PC-3 (cell line): ENCODE data around the gene MIOX. TPM values are rescaled to one million over a fixed set of nuclear protein-coding genes. Genes with fewer than 3 reads are reported as not detected.

ENCODE experiments used
- ATAC-seq: fragments of 200-7000 bp; cut with Tn5 transposase; 2 replicates; pipeline ENCODE4 v1.9.1; 2020; ENCODE audit warnings: mild to moderate bottlenecking, moderate library complexity
- BruUV-seq: library from RNA; stranded (reverse); fragments of 400-500 nt; replicated peaks from 2 replicates; lab custom pipeline; 2021; lab: Mats Ljungman, UMichigan
- CTCF ChIA-PET: fragments of 300-600 bp; sonication (Branson Sonifier 250); formaldehyde crosslinking; loops from one replicate; lab custom pipeline; 2022; ENCODE audit warnings: antibody characterized with exemption; lab: Charles Lee
- POLR2A ChIA-PET: fragments of 300-600 bp; sonication (Branson Sonifier 250); formaldehyde crosslinking; loops from one replicate; lab custom pipeline; 2022; ENCODE audit warnings: antibody characterized with exemption; ENCODE audit not compliant: unreplicated experiment; lab: Charles Lee
- DNase-seq: peaks from one replicate; pipeline ENCODE4 v3.0.0-alpha.2; 2015
- H2AFZ ChIP-seq: fragments of 300-600 bp; sonication (generic); 2 replicates; pipeline ENCODE4 v1.6.0; 2016; ENCODE audit warnings: antibody characterized with exemption, low read length
- H3F3A ChIP-seq: fragments of 300-600 bp; sonication (generic); one replicate; pipeline ENCODE4 v1.6.0; 2017; ENCODE audit warnings: antibody characterized with exemption, low read length, control low read depth, mild to moderate bottlenecking; ENCODE audit not compliant: unreplicated experiment
- H3K27ac ChIP-seq: fragments of 300-600 bp; sonication (generic); 2 replicates; pipeline ENCODE4 v1.5.1; 2016; ENCODE audit warnings: mild to moderate bottlenecking, low read length
- H3K27me3 ChIP-seq: fragments of 300-600 bp; sonication (generic); 2 replicates; pipeline ENCODE4 v1.6.1; 2016; ENCODE audit warnings: low read length, mixed read lengths
- H3K36me3 ChIP-seq: fragments of 300-600 bp; sonication (generic); 2 replicates; pipeline ENCODE4 v1.6.1; 2016; ENCODE audit warnings: low read depth, mixed run types, low read length, mixed read lengths
- H3K4me1 ChIP-seq: fragments of 300-600 bp; sonication (generic); 2 replicates; pipeline ENCODE4 v1.5.1; 2016; ENCODE audit warnings: low read length; ENCODE audit not compliant: insufficient read depth
- H3K4me2 ChIP-seq: fragments of 300-600 bp; sonication (generic); 2 replicates; pipeline ENCODE4 v1.6.0; 2016; ENCODE audit warnings: low read length
- H3K4me3 ChIP-seq: fragments of 300-600 bp; sonication (generic); 2 replicates; pipeline ENCODE4 v1.5.1; 2016; ENCODE audit warnings: mild to moderate bottlenecking, low read length, mixed read lengths
- H3K79me2 ChIP-seq: fragments of 300-600 bp; sonication (generic); 2 replicates; pipeline ENCODE4 v1.6.1; 2017; ENCODE audit warnings: low read length, mixed read lengths
- H3K9ac ChIP-seq: fragments of 300-600 bp; sonication (generic); 2 replicates; pipeline ENCODE4 v1.6.0; 2016; ENCODE audit warnings: mild to moderate bottlenecking, low read length
- H3K9me2 ChIP-seq: fragments of 300-600 bp; sonication (generic); replicated peaks from 2 replicates; pipeline ENCODE4 v1.6.1; 2016; ENCODE audit warnings: mixed run types, low read length, mixed read lengths
- H3K9me3 ChIP-seq: fragments of 300-600 bp; sonication (generic); 2 replicates; pipeline ENCODE4 v1.6.1; 2016; ENCODE audit warnings: low read length, mixed read lengths
- H4K20me1 ChIP-seq: fragments of 300-600 bp; sonication (generic); 2 replicates; pipeline ENCODE4 v1.6.1; 2016; ENCODE audit warnings: low read length, mixed read lengths
- EZH2 ChIP-seq: fragments of 300-600 bp; sonication (generic); IDR thresholded peaks from one replicate; pipeline ENCODE4 v1.6.1; 2017; ENCODE audit warnings: antibody characterized with exemption, mild to moderate bottlenecking, low read length; ENCODE audit not compliant: unreplicated experiment
- EZH2phosphoT487 ChIP-seq: fragments of 300-600 bp; sonication (generic); IDR thresholded peaks from 2 replicates; pipeline ENCODE4 v1.6.1; 2018; ENCODE audit warnings: mild to moderate bottlenecking, antibody characterized with exemption, low read length, borderline replicate concordance
- intact Hi-C: fragments of 100-400 bp; cut with micrococcal nuclease; formaldehyde crosslinking; loops from 2 replicates; pipeline ENCODE4 v1.9.0; 2023
- total RNA-seq: library from RNA; depleted of rRNA; stranded (reverse); fragments of >200 nt; gene quantifications from 2 replicates; pipeline ENCODE4 v1.2.3, GENCODE V29; 2014
- TF ChIP-seq, protein P1 (sequence below): fragments of 300-600 bp; sonication (generic); conservative IDR thresholded peaks from 2 replicates; pipeline ENCODE4 v1.5.1; 2017; ENCODE audit warnings: antibody characterized with exemption, low read depth, mild to moderate bottlenecking, low read length

Gene MIOX
- total RNA-seq, 1 experiment from 2014 or later, result not detected

DNA sequence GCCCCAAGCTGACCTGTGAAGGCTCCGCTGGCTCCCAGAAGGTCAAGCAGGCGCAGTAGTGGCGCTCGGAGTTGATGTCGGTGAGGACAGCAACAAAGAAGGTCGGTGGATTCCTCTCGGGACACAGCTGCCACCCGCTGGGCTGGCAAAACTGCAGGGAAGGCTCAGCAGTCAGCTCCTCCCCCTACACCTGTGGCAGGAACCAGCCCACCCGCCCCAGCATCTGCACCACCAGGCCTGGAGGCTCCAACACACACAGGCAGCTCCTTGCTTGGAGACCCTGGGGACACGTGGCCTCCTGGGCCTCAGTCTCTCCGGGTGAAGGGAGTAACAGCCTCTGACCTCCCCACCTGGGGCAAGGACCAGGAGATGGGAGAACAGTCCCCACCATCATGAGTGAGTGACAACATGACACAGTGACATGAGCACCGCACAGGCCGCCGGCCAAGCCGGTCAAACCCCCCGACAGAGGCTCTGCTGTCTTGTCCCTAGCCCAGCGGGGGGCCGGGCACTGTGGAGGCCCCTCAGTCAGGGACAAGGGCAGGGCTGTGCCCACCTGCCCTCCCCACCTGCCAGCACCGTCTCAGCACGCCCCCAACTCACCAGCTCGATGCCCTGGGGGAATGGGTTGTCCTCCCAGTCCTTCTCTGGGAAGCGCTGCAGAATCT, 18.8 kb upstream of the MIOX start:
- H3K27me3 ChIP-seq, result no peaks in the 10 kb centered on the region
- peaks cover 18% of the 10 kb centered on the region for H3K4me1 ChIP-seq
- POLR2A ChIA-PET, result no interaction called here
- intact Hi-C loops, result no loop called here
- H3K27ac ChIP-seq, result no peak overlapping the region
- H3F3A ChIP-seq, result no peaks in the 10 kb centered on the region
- no peaks in the 10 kb centered on the region for H3K9me3 ChIP-seq
- H3K79me2 ChIP-seq, result peaks cover 45% of the 10 kb centered on the region
- no peak overlapping the region for H3K9ac ChIP-seq
- H4K20me1 ChIP-seq, result peaks cover 36% of the 10 kb centered on the region
- DNase-seq (no peak), ATAC-seq (no peak)
- H2AFZ ChIP-seq, result no peak overlapping the region
- no peaks in the 10 kb centered on the region; the same call in 1 of the 2 replicates for H3K36me3 ChIP-seq
- CTCF ChIA-PET, result no interaction called here
- TF ChIP-seq, protein P1, sequence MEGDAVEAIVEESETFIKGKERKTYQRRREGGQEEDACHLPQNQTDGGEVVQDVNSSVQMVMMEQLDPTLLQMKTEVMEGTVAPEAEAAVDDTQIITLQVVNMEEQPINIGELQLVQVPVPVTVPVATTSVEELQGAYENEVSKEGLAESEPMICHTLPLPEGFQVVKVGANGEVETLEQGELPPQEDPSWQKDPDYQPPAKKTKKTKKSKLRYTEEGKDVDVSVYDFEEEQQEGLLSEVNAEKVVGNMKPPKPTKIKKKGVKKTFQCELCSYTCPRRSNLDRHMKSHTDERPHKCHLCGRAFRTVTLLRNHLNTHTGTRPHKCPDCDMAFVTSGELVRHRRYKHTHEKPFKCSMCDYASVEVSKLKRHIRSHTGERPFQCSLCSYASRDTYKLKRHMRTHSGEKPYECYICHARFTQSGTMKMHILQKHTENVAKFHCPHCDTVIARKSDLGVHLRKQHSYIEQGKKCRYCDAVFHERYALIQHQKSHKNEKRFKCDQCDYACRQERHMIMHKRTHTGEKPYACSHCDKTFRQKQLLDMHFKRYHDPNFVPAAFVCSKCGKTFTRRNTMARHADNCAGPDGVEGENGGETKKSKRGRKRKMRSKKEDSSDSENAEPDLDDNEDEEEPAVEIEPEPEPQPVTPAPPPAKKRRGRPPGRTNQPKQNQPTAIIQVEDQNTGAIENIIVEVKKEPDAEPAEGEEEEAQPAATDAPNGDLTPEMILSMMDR, result no peak
- no peak for TF ChIP-seq EZH2
- TF ChIP-seq EZH2phosphoT487, result no peak
- BruUV-seq, result no TSS peak
- no peak overlapping the region for H3K4me2 ChIP-seq
- no peak overlapping the region for H3K4me3 ChIP-seq
- H3K9me2 ChIP-seq, result no peaks in the 10 kb centered on the region

DNA sequence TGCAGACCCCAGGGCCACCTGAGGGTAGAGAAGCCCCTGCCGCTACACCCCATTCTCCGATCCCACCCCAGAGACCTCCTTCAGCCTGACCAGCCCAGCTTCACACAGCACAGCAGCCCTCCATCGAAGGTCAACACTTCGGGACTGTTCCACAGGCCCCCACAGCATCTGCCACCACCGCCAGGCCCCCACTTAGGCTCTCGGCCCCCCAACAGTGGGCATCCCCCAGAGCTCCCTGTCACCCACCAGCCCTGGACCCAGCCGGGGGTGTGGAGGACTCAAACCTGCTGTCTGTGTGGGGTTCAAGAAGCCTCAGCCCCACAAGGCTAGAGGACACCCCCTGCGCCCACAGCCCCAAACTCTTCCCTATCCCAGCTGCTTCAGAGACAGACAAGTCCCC, 18.0 kb upstream of the MIOX start:
- H3K9ac ChIP-seq, result no peak overlapping the region
- POLR2A ChIA-PET, result no interaction called here

More for the DNA sequence above, 18.0 kb upstream of the MIOX start:
- no peaks in the 10 kb centered on the region for H3K9me2 ChIP-seq
- H3K9me3 ChIP-seq, result no peaks in the 10 kb centered on the region
- no peaks in the 10 kb centered on the region; the same call in none of the 2 replicates for H3K36me3 ChIP-seq
- H3K27me3 ChIP-seq, result no peaks in the 10 kb centered on the region
- CTCF ChIA-PET, result no interaction called here
- no TSS peak for BruUV-seq
- no peak for TF ChIP-seq EZH2phosphoT487
- TF ChIP-seq EZH2, result no peak
- TF ChIP-seq, protein P1, result no peak
- H3K4me1 ChIP-seq, result peaks cover 25% of the 10 kb centered on the region
- ATAC-seq (no peak), DNase-seq (no peak)
- H3K4me3 ChIP-seq, result no peak overlapping the region
- peaks cover 43% of the 10 kb centered on the region for H4K20me1 ChIP-seq
- H2AFZ ChIP-seq, result no peak overlapping the region
- H3F3A ChIP-seq, result no peaks in the 10 kb centered on the region
- H3K79me2 ChIP-seq, result peaks cover 52% of the 10 kb centered on the region
- no peak overlapping the region for H3K4me2 ChIP-seq
- intact Hi-C loops, result no loop called here
- no peak overlapping the region for H3K27ac ChIP-seq
